ENCODE results near the gene CREB5.

The CREB5 gene

GRCh38 chr7:28748346-28748745 is 336.0 kb downstream of the CREB5 start:
- TF ChIP-seq OSR1 (CRISPR knock-in tag; IDR thresholded peaks at IDR 0.05): no peak
- TF ChIP-seq SNAI2 (CRISPR knock-in tag; IDR thresholded peaks at IDR 0.05): no peak
- no peak for TF ChIP-seq ZNF565 (CRISPR knock-in tag; conservative IDR thresholded peaks at IDR 0.05; ENCODE audit: low read depth)
- no peak for TF ChIP-seq ESRRG (CRISPR knock-in tag; IDR thresholded peaks at IDR 0.05)
- no peak for TF ChIP-seq ISL1 (CRISPR knock-in tag; IDR thresholded peaks at IDR 0.05)
- TF ChIP-seq ZNF70 (CRISPR knock-in tag; IDR thresholded peaks at IDR 0.05): no peak
- ATAC-seq: peak; percentile 24

GRCh38 chr7:28748933-28749584 is 336.7 kb downstream of the CREB5 start:
- TF ChIP-seq POU6F1 (CRISPR knock-in tag; IDR thresholded peaks at IDR 0.05; ENCODE audit: borderline replicate concordance, low read depth) (no peak), TOX (CRISPR knock-in tag; IDR thresholded peaks at IDR 0.05; ENCODE audit: borderline replicate concordance) (0 out of 2 replicates have a peak, but pooled peaks have one; percentile 31)
- peak; percentile 91 for ATAC-seq

GRCh38 chr7:28749638-28750037 is 337.3 kb downstream of the CREB5 start:
- TF ChIP-seq ZNF8 (CRISPR knock-in tag; IDR thresholded peaks at IDR 0.05) (no peak), TSHZ2 (CRISPR knock-in tag; IDR thresholded peaks at IDR 0.05) (no peak), CSRNP3 (CRISPR knock-in tag; IDR thresholded peaks at IDR 0.05) (no peak), ZFP3 (CRISPR knock-in tag; IDR thresholded peaks at IDR 0.05) (no peak), ZC3H10 (CRISPR knock-in tag; IDR thresholded peaks at IDR 0.05) (no peak)
- ATAC-seq: peak; percentile 14

GRCh38 chr7:28750981-28751380 is 338.7 kb downstream of the CREB5 start:
- TF ChIP-seq ZNF565 (CRISPR knock-in tag; conservative IDR thresholded peaks at IDR 0.05; ENCODE audit: low read depth): no peak
- no peak for TF ChIP-seq ESRRG (CRISPR knock-in tag; IDR thresholded peaks at IDR 0.05)
- no peak for TF ChIP-seq OSR1 (CRISPR knock-in tag; IDR thresholded peaks at IDR 0.05)
- TF ChIP-seq ARNTL (CRISPR knock-in tag; IDR thresholded peaks at IDR 0.05; ENCODE audit: borderline replicate concordance, low read depth): no peak
- TF ChIP-seq ZFP30 (CRISPR knock-in tag; IDR thresholded peaks at IDR 0.05): no peak
- no peak for TF ChIP-seq TOX (CRISPR knock-in tag; IDR thresholded peaks at IDR 0.05; ENCODE audit: borderline replicate concordance)
- TF ChIP-seq ZNF8 (CRISPR knock-in tag; IDR thresholded peaks at IDR 0.05): no peak
- no peak for TF ChIP-seq ZNF70 (CRISPR knock-in tag; IDR thresholded peaks at IDR 0.05)
- no peak for TF ChIP-seq CREB5 (CRISPR knock-in tag; IDR thresholded peaks at IDR 0.05; ENCODE audit: low read depth)
- no peak for TF ChIP-seq GLIS3 (CRISPR knock-in tag; IDR thresholded peaks at IDR 0.05)
- TF ChIP-seq RARB (CRISPR knock-in tag; IDR thresholded peaks at IDR 0.05): no peak
- no peak for TF ChIP-seq CSDC2 (CRISPR knock-in tag; IDR thresholded peaks at IDR 0.05)
- TF ChIP-seq CSRNP3 (CRISPR knock-in tag; IDR thresholded peaks at IDR 0.05): no peak
- no peak for TF ChIP-seq POU6F1 (CRISPR knock-in tag; IDR thresholded peaks at IDR 0.05; ENCODE audit: borderline replicate concordance, low read depth)
- no peak for TF ChIP-seq TSHZ2 (CRISPR knock-in tag; IDR thresholded peaks at IDR 0.05)
- no peak for ATAC-seq

All from SK-N-SH treated with all-trans-retinoic acid at 6 μM for 48 hours (cell line).